Measurements from ENCODE around the gene VWA3A.
"Not testable (repeated sequence)": the region's sequence is repeated elsewhere in the genome, so short reads cannot be mapped to it uniquely, and the experiment has no call there.

Gene VWA3A

DNA sequence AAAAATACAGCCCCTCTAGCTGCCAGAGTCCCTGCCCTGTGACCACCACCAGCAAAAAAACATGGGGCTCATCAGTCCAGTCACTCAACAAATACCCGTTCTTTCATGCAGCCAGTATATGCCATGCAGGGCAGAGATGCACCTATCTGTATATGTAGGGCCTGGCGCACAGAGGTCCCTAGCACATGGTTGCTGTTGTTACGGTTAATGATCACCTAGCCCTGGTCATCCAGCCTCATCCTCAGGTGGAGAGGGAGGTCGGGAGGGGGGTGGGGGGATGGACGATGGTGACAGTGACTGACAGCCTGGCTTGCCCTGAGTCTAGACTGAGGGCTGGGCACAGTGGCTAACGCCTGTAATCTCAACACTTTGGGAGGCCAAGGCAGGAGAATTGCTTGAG is 71.5 kb downstream of the VWA3A start:
- TF ChIP-seq, protein P1, sequence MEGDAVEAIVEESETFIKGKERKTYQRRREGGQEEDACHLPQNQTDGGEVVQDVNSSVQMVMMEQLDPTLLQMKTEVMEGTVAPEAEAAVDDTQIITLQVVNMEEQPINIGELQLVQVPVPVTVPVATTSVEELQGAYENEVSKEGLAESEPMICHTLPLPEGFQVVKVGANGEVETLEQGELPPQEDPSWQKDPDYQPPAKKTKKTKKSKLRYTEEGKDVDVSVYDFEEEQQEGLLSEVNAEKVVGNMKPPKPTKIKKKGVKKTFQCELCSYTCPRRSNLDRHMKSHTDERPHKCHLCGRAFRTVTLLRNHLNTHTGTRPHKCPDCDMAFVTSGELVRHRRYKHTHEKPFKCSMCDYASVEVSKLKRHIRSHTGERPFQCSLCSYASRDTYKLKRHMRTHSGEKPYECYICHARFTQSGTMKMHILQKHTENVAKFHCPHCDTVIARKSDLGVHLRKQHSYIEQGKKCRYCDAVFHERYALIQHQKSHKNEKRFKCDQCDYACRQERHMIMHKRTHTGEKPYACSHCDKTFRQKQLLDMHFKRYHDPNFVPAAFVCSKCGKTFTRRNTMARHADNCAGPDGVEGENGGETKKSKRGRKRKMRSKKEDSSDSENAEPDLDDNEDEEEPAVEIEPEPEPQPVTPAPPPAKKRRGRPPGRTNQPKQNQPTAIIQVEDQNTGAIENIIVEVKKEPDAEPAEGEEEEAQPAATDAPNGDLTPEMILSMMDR (conservative IDR thresholded peaks at IDR 0.05) = no peak
- H3K27ac ChIP-seq = no peak overlapping the region

DNA sequence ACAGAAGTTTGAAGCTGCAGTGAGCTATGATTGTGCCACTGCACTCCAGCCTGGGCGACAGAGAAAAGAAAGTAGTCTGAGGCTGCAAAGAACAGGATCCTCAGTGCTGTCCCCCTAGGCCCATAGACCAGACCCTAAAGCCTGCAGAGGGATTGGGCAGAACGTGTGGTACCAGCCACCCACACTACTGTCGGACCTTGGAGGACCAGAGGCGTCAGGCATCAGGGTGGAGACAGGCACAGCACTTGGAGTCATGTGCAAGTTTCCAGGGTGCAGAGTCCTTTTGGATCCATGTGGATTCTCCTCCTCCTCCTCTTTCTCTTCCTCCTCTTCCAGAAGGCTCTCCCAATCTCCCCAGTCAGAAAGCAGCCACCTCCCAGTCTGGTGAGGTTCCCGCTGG is 72.1 kb downstream of the VWA3A start:
- no peak overlapping the region for H3K27ac ChIP-seq
- TF ChIP-seq, protein P1 (conservative IDR thresholded peaks at IDR 0.05) = no peak

DNA sequence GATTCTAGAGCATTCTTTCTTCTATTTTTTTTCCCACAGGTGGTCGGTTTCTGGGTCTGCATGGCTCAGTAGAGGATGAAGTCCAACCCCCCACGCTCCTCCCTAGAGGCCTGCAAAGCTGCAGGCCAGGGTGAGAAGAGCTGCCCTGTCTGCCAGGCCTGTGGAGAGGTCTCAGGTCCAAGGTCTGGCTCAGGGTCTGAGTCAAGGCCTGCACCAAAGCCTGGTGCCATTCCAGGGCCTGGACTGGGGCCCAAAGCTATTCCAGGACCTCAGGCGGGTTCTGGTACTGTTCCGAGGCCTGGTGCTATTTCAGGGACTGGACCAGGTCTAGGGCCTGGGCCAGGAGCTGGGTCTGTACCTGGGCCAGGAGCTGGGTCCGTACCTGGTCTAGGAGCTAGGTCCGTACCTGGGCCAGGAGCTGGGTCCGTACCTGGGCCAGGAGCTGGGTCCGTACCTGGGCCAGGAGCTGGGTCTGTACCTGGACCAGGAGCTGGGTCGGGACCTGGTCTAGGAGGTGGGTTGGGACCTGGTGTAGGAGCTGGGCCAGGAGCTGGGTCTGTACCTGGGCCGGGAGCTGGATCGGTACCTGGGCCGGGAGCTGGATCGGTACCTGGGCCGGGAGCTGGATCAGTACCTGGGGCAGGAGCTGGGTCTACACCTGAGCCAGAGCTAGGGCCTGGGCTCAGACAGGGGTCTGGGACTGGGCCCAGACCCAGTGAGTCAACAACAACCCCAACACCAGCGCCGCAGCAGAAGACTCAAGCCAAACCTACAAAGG is 73.4 kb downstream of the VWA3A start:
- H3K27ac ChIP-seq = no peak overlapping the region
- TF ChIP-seq, protein P1 (conservative IDR thresholded peaks at IDR 0.05) = no peak

DNA sequence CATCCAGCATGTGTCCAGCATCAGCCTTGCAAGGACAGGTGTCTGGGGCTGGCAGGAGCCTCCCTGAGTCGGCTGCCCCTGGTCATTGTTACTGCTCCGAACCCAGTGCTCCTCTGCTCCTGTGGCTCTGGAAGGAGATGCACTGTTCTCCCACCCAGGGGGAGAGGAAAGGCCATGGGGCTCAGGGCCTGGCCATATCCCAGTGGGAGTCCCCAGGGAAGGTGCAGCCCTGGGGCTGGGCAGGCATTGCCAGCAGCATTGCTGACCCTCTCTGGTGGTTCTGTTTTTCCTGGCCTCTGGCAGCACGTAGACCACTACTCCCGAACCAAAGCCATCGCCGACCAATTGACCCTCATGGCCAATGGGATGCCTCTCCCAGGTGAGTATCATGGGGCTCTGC is 79.6 kb downstream of the VWA3A start:
- H3K27ac ChIP-seq = no peak overlapping the region
- TF ChIP-seq, protein P1 (conservative IDR thresholded peaks at IDR 0.05) = no peak

DNA sequence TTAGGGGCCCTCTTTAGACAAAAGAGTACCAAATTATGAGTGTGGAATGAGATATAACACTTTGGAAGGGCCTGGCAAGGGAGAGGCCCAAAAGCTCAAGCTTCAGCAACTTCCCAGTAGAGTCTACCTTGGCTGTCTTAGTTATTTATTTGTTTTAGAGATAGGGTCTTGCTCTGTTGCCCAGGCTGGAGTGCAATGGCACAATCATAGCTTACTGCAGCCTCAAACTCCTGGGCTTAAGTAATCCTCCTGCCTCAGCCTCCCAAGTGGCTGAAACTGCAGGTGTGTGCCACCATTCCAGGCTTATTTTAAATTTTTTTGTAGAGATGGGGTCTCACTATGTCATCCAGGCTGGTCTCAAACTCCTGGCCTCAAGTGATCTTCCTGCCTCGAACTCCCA is 80.3 kb downstream of the VWA3A start:
- H3K27ac ChIP-seq = not testable (repeated sequence)

DNA sequence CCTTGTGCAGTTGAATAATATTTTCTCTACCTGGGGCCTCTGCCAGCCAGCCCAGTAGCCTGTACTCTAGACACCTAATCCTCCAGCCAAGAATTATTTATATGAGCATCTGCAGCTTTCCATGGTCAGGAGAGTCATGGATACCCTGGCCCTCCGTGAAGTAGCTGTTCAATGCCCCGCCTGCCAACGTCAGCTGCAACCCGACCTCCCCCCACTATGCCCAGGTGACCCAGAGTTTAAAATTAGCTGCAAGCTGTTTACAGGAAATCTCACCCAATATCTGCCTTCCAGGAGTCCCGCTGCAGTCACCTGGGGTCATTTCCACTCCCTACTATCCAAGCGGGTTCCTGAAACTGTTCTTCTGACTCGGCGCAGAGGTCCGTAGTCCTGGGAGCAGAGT is 82.3 kb downstream of the VWA3A start:
- no peak overlapping the region for H3K27ac ChIP-seq
- TF ChIP-seq, protein P1 (conservative IDR thresholded peaks at IDR 0.05) = no peak

DNA sequence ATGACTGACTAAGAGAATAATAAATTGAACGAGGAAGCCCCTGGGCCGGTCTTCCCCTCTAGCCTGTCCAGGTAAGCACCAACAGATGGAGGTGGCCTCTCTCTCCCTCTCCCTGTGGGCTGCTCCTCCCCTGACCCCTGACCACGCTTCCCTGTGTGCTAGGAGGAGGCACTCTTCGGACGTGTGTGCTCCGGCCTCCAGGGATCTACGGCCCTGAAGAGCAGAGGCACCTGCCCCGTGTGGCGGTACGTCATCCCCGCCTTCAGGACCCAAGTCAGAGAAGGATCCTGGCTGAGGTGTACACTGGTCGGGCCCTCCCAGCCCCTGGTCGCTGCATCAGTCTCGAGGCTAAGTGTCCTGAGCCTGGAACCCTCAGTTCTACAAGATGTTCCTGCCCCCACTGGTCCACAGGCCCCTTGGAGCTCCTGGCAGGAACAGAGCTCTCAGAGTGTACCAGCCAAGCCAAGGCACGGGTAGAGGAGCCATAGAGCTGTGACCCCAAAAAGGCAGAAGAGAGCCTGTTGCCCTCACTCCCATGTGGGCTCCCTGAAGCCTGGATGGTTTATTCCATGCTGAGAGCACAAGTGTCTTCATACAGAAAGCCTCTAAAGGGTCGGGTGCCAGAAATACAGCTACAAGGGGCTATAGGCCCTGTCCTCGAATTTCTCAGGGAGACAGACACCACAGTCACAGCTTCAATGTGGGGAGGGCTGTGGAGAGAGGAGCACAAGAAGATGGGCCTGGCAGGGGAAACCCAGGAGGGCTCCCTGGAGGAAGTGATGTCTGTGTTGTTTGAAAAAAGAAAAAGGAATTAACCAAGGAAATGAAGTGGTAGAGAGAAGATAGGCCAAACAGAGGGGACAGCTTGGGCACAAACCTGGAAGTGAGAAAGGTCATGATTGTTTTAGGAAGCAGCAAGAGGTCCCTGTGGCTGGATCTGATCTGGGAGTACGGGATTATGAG is 85.9 kb downstream of the VWA3A start:
- TF ChIP-seq, protein P1 (conservative IDR thresholded peaks at IDR 0.05) = no peak
- H3K27ac ChIP-seq = no peak overlapping the region
